Effector memory CD8-positive, alpha-beta T cell (primary cell): ENCODE results near the gene RAB10.

Experiments used
- ATAC-seq: fragments of 150-1000 bp; cut with Tn5 transposase; replicated peaks from 2 replicates; pipeline ENCODE4 v1.10.0; 2021; ENCODE audit warnings: mild to moderate bottlenecking, moderate library complexity
- DNase-seq, 3 experiments: peaks; one replicate each; pipeline ENCODE4 v3.0.0; 2021
- H3K27ac Mint-ChIP-seq, 2 donors: one replicate each; pipeline ENCODE4 v1.8.0; 2022; ENCODE audit warnings: mild to moderate bottlenecking in 2 of 2, mixed read lengths in 2 of 2, moderate library complexity in 2 of 2
- H3K27me3 Mint-ChIP-seq, 2 donors: one replicate each; pipeline ENCODE4 v1.8.0; 2022; ENCODE audit warnings: mixed read lengths in 2 of 2
- H3K36me3 Mint-ChIP-seq: one replicate; pipeline ENCODE4 v1.8.0; 2022; ENCODE audit warnings: mild to moderate bottlenecking, moderate library complexity, mixed read lengths; ENCODE audit not compliant: insufficient read depth
- H3K4me1 Mint-ChIP-seq, 2 donors: one replicate each; pipeline ENCODE4 v1.8.0; 2022; ENCODE audit warnings: low read depth in 2 of 2, mixed read lengths in 2 of 2
- H3K4me3 Mint-ChIP-seq, 2 donors: one replicate each; pipeline ENCODE4 v1.8.0; 2022; ENCODE audit warnings: mild to moderate bottlenecking in 2 of 2, mixed read lengths in 2 of 2, moderate library complexity in 2 of 2
- H3K9me3 Mint-ChIP-seq, 2 donors: one replicate each; pipeline ENCODE4 v1.8.0; 2022; ENCODE audit warnings: mixed read lengths in 2 of 2

Gene RAB10

DNA sequence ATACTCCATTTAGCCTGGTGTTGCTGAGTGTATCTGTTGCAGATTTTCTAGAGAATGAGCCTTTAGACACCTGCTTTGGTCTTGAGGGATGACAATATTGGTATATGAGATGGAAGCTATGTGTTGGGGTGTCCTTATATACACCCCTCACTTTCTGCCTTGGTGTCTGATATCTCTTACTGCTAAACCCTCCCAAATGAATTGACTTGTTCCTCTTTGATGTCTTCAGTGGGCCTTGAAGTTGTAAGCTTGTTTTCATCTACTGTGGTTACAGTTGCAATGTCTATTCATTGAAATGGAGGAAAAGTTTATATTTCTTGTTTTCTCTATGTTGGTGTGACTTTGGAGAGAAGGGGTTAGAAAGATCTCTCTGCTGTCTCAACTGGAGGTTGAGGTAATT, 18.9 kb downstream of the RAB10 start:
- H3K27ac Mint-ChIP-seq: peak overlapping the region; percentile 55 to 66
- DNase-seq: no peak
- peak overlapping the region in 1 of 2 donors; percentile 6 for H3K4me3 Mint-ChIP-seq
- no peaks in the 10 kb centered on the region for H3K9me3 Mint-ChIP-seq
- ATAC-seq: no peak
- H3K36me3 Mint-ChIP-seq: peaks cover 16% of the 10 kb centered on the region
- H3K27me3 Mint-ChIP-seq: no peaks in the 10 kb centered on the region
- H3K4me1 Mint-ChIP-seq: peaks cover 51 to 70% of the 10 kb centered on the region in 2 donors

DNA sequence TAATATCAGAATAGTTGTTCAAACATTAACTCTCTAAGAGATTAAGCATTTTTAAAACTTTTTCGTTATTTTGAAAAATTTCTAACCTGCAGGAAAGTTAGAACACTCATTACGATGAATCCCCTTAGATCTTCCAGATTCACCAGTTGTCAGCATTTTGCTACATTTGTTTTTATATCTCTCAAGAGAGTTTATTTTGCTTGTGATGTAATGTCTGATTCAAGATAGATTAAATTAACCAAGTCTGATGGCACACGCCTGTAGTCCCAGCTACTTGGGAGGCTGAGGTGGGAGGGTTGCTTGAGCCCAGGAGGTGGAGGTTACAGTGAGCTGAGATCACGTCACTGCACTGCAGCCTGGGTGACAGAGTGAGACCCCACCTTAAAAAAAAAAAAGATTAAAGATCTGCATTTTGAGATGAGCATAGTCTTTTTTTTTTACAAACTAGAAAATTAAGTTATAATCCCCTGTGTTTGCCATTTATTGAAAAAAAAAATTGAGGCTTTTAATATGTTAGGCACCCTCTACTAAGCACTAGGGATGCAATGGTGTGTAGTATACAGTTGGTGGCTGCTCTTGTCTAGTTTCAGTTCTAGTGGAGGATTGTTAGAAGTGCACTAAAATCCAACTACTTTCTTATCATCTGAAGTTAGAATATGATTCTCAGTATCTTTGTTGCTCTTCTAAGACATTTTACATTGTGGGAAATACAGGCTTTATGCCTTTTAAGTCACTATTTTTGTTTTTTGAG, 20.9 kb downstream of the RAB10 start:
- H3K27me3 Mint-ChIP-seq: no peaks in the 10 kb centered on the region

DNA sequence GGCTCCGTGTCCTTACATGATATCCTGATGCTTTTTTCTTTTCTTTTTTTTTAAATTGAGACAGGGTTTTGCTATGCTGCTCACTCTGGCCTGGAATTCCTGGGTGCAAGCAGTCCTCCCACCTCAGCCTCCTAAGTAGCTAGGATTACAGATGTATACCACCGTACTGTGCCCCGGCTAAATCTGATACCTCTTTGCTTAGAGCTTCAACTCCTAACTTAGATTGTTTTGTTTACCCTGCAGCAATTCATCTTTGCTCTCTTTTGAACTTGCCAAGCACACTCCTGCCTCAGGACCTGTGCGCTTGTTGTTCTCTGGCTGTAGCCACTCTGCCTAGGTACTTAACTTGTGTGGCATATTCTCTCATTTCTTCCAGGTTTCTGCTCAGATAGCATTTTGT, 24.5 kb downstream of the RAB10 start:
- no peak for ATAC-seq
- peak overlapping the region; percentile 27 to 61 for H3K27ac Mint-ChIP-seq
- DNase-seq: no peak
- H3K36me3 Mint-ChIP-seq: peaks cover 19% of the 10 kb centered on the region
- no peaks in the 10 kb centered on the region for H3K9me3 Mint-ChIP-seq
- H3K4me1 Mint-ChIP-seq: peaks cover 43 to 47% of the 10 kb centered on the region in 2 donors
- H3K4me3 Mint-ChIP-seq: no peak overlapping the region
- H3K27me3 Mint-ChIP-seq: no peaks in the 10 kb centered on the region

More for the DNA sequence above, 20.9 kb downstream of the RAB10 start:
- ATAC-seq (peak; percentile 39), DNase-seq (no peak)
- Mint-ChIP-seq H3K9me3 (no peaks in the 10 kb centered on the region), H3K4me3 (no peak overlapping the region), H3K27ac (peak overlapping the region; percentile 15 to 90), H3K36me3 (peaks cover 20% of the 10 kb centered on the region), H3K4me1 (peaks cover 60 to 71% of the 10 kb centered on the region in 2 donors)

DNA sequence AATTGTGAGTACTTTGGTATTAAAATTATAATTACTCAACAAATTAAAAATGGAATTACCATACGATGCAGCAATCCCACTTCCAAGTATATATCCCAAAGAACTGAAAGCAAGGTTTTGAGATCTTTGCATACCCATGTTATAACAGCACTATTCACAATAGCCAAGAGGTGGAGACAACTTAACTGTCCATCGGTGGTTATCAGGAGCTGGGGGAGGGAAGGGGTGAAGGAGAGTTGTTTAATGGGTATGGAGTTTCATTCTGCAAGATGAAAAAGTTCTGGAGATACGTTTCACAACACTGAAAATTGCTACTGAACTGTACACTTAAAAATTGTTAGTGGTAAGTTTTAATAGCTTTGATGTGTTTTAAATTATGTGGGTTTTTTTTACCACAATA, 25.7 kb downstream of the RAB10 start:
- H3K4me1 Mint-ChIP-seq: peaks cover 39 to 49% of the 10 kb centered on the region in 2 donors
- no peak for DNase-seq
- H3K27ac Mint-ChIP-seq: peak overlapping the region; percentile 68 to 85

DNA sequence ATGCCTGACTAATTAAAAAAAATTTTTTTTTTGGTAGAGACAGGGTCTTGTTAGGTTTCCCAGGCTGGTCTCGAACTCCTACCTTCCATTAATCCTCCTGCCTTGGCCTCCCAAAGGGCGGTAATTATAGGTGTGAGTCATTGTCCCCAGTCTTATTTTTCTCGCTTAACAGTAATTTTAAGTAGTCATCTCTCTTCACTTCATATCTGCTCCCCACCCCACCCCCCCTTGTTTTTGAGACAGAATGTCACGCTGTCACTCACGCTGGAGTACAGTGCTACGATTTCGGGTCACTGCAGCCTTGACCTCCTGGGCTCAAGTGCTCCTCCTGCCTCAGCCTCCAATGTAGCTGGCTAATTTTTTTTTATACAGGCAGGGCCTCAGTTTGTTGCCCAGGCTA, 27.7 kb downstream of the RAB10 start:
- H3K4me1 Mint-ChIP-seq: peaks cover 34 to 37% of the 10 kb centered on the region in 2 donors
- no peak for ATAC-seq
- no peak overlapping the region for H3K4me3 Mint-ChIP-seq
- H3K27ac Mint-ChIP-seq: no peak overlapping the region
- H3K27me3 Mint-ChIP-seq: no peaks in the 10 kb centered on the region
- peaks cover 32% of the 10 kb centered on the region for H3K36me3 Mint-ChIP-seq
- no peak for DNase-seq
- no peaks in the 10 kb centered on the region for H3K9me3 Mint-ChIP-seq

More for the DNA sequence above, 25.7 kb downstream of the RAB10 start:
- Mint-ChIP-seq H3K4me3 (no peak overlapping the region), H3K9me3 (no peaks in the 10 kb centered on the region), H3K36me3 (peaks cover 21% of the 10 kb centered on the region), H3K27me3 (no peaks in the 10 kb centered on the region)
- no peak for ATAC-seq

DNA sequence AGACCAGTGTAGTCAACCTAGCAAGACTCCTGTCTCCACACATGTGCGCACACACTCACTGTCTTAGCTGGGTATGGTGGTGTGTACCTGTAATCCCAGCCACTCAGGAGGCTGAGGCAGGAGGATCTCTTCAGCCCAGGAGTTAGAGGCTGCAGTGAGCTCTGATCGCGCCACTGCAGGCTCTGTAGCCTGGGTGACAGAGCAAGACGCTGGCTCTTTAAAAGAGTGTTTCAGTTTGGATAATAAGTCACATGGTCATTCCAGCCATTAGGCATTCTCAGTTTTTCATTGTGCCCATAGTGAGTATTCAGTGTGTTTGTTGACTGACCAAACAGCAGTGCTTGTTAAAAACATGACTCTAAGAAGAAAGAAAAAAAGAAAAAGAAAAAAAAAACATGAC, 31.0 kb downstream of the RAB10 start:
- Mint-ChIP-seq H3K4me3 (no peak overlapping the region), H3K4me1 (peaks cover 28 to 33% of the 10 kb centered on the region in 2 donors), H3K36me3 (peaks cover 30% of the 10 kb centered on the region), H3K9me3 (no peaks in the 10 kb centered on the region), H3K27ac (no peak overlapping the region), H3K27me3 (no peaks in the 10 kb centered on the region)
- ATAC-seq (no peak), DNase-seq (no peak)

DNA sequence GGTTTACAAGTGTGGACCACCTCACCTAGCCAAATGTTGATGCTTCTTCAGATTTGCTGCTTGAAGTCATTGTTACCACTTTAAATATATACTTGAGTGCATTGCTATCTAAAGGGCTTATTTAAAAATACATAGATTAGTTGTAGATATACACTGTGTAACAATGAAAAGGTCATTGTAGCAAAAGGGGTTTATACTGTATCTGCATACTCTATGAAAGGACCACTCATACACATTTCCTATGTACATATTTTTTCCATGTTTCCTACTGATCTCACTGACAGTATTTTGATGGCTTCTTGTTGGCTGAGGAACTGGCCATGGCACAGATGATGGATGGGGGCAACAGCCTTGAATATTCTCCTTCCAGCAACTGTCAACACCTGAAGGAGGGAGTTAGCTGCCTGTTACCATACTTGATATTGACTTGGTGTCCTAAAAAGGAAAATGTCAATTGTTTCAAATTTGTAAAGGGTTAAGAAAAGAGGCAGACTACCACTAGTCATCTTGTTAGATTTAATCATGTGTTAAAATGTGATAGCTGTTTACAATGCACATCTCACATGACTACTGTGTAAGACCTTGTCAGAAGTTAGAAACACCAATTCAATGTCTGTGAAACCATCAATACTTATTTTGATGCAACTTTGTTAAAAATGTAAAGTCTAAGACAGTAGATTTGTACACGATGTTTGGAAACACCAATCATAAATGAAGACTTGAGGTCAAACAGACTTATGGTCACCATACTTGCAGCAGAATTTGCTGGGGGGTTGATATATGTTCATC, 33.5 kb downstream of the RAB10 start:
- ATAC-seq (no peak), DNase-seq (no peak)
- peaks cover 24% of the 10 kb centered on the region for H3K36me3 Mint-ChIP-seq
- no peaks in the 10 kb centered on the region for H3K27me3 Mint-ChIP-seq
- H3K4me3 Mint-ChIP-seq: peak overlapping the region; percentile 24 to 73
- H3K4me1 Mint-ChIP-seq: peaks cover 28 to 36% of the 10 kb centered on the region in 2 donors
- H3K9me3 Mint-ChIP-seq: no peaks in the 10 kb centered on the region
- peak overlapping the region; percentile 31 to 92 for H3K27ac Mint-ChIP-seq

DNA sequence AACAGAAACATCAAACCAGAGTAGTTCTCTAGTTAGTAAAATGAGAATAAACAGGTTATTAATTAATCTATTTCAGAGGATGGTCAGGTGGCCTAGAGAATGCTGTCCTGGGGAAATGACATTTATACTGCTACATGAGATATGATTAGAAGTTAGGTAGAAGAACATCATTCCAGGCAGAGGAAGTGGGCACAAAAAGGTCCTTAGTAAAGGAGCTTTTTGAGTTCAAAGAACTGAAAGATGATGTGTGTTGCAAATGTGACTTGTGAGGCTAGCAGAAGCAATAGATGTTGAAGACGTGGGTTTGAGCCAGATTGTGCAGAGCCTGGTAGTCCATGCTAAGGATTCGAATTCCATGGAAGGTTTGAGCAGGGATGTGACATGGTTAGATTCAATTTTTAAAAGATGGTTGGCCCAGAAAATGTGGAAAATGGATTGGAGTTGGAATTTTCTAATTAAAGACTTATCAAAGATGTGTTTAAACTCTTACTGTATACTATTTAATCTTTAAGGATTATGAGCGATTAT, 34.2 kb downstream of the RAB10 start:
- peaks cover 31 to 39% of the 10 kb centered on the region in 2 donors for H3K4me1 Mint-ChIP-seq
- H3K9me3 Mint-ChIP-seq: no peaks in the 10 kb centered on the region
- peak overlapping the region; percentile 31 to 92 for H3K27ac Mint-ChIP-seq
- H3K4me3 Mint-ChIP-seq: peak overlapping the region; percentile 24 to 73
- ATAC-seq (no peak), DNase-seq (no peak)
- peaks cover 20% of the 10 kb centered on the region for H3K36me3 Mint-ChIP-seq
- no peaks in the 10 kb centered on the region for H3K27me3 Mint-ChIP-seq

DNA sequence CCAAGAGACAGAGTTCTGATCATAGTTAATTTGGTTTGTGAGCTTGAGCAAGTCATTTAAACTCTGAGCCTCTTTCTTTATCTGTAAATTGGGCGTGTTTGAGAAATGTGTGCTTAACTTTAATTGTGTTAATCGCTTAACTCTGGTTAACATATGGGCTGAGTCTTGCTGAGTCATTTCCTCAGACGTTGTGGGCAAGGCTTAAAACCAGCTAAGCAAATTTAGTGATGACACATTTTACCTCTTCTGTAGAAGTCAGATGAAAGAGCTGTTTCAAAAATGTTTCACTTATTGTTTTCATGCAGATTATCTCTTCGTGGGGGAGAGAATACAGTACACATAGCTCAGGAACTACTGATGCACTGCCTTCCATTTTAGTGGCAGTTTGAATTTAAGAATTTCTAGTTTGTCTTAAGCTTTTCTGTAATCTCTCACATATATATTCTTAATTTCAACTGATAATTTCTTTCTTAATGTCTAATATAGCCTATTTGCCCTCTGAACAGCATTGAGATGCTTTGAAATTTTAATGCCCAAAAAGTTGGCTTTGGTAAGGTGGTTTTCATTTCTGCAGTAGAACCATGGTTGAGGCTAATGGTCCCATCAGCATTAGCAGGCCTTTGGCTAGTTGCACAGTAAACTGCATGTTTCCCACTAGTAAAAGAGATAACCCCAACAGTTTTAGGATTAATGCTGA, 34.9 kb downstream of the RAB10 start:
- ATAC-seq (peak; percentile 97), DNase-seq (peak in 2 of 3 experiments; percentile 13 to 30)
- Mint-ChIP-seq H3K27me3 (no peaks in the 10 kb centered on the region), H3K36me3 (peaks cover 19% of the 10 kb centered on the region), H3K27ac (peak overlapping the region; percentile 31 to 92), H3K4me3 (peak overlapping the region in 1 of 2 donors; percentile 73), H3K4me1 (peaks cover 34 to 45% of the 10 kb centered on the region in 2 donors), H3K9me3 (no peaks in the 10 kb centered on the region)

DNA sequence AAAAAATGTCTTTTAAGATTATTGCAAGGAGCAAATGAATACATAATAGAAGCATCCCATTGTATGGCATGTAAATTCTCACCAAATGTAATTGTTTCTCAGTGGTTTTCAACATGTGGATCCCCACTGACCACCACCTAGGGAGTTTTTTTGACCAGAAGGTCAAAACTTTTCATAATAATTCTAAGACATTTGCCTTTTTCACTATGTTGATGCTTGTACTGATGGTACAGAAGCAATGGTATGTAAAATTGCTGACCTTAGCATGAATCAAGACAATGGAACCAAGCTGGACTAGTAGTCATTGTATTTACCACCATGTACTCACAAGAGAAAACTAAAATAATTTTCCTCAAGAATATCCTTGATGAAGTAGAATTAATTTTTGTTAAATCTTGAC, 36.8 kb downstream of the RAB10 start:
- no peak for ATAC-seq
- Mint-ChIP-seq H3K27me3 (no peaks in the 10 kb centered on the region), H3K4me3 (no peak overlapping the region), H3K4me1 (peaks cover 38 to 55% of the 10 kb centered on the region in 2 donors), H3K27ac (peak overlapping the region in 1 of 2 donors; percentile 47), H3K36me3 (peaks cover 8% of the 10 kb centered on the region), H3K9me3 (no peaks in the 10 kb centered on the region)
- DNase-seq: no peak

DNA sequence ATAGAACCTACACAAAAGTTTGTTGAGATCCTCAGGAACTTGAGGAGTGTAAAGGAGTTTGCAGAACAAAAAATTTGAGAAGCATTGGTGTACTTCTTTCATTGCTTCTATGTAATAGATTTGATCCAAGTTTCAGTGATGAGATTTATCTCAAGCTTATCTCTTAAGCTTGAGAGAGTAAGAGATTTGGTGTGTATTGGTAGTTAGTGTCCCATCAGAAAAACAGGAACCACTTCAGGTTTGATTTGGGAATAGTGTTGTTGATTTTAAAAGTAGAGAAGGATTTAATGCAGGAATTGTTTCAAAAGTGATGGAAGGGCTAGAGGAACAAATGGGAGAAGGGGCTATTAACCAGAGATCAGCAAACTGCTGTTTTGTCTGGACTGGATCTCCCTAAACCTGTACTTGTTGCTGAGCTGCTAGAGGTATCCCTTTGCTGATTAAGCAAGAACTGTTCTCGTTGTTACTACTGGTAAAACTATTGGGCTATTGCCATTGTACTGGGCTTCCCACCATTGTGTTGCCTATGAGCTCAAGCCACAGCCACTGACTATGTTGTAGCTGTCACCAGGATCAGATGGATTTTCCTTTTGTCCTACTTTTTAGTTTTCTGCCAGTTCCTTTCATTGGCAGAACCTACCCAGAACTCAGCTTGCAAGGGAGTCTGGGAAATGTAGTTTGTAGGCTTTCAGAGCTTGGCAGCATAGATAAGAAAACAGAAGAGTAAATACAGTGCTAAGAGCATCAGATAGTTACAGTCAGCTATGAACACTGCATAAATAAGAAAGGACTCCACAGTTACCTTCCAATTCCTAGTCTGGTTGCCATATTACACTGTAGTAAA, 39.3 kb downstream of the RAB10 start:
- Mint-ChIP-seq H3K36me3 (peaks cover 8% of the 10 kb centered on the region), H3K4me3 (no peak overlapping the region), H3K27me3 (no peaks in the 10 kb centered on the region), H3K4me1 (peaks cover 24 to 52% of the 10 kb centered on the region in 2 donors), H3K9me3 (no peaks in the 10 kb centered on the region), H3K27ac (peak overlapping the region in 1 of 2 donors; percentile 65)
- DNase-seq: no peak
- no peak for ATAC-seq

DNA sequence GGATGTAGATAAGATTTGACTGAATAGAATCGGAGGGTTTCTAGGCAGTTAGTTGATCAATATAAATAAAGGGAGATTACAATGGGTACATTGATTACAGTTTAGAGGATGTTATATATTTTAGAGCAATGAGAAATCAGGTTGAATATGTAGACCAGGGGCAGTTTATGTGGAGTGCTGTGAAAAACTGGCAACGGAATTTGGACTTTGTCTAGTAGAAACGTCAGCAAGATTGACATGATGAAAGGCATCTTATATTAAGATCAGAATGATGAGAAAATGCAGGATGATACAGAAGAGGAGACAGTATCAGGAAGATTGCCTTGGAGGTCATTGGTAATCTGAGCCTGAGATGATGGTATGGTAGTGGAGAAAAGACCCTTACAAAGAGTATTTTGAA, 39.9 kb downstream of the RAB10 start:
- peaks cover 23 to 50% of the 10 kb centered on the region in 2 donors for H3K4me1 Mint-ChIP-seq
- DNase-seq (no peak), ATAC-seq (no peak)
- H3K27ac Mint-ChIP-seq: peak overlapping the region in 1 of 2 donors; percentile 65
- H3K4me3 Mint-ChIP-seq: no peak overlapping the region
- peaks cover 8% of the 10 kb centered on the region for H3K36me3 Mint-ChIP-seq
- H3K9me3 Mint-ChIP-seq: no peaks in the 10 kb centered on the region
- no peaks in the 10 kb centered on the region for H3K27me3 Mint-ChIP-seq
